B cell (primary cell): ENCODE measurements around the gene FRMD4A. TPM values are rescaled to one million over a fixed set of nuclear protein-coding genes. Genes with fewer than 3 reads are reported as not detected.
A peak's percentile ranks its signal among the peaks of the same experiment; 100 is the strongest.

Experiments
- ATAC-seq: fragments of 200-7000 bp; cut with Tn5 transposase; one replicate; pipeline ENCODE4 v1.10.0; 2021; ENCODE audit warnings: low read depth, mild to moderate bottlenecking, moderate number of reproducible peaks, moderate library complexity
- CTCF ChIA-PET: fragments of 350-600 bp; sonication (Branson Sonifier 250); formaldehyde crosslinking; loops from one replicate; lab custom pipeline; 2021; ENCODE audit warnings: antibody characterized with exemption, inconsistent platforms; lab: Charles Lee
- POLR2A ChIA-PET: fragments of 350-600 bp; sonication (Branson Sonifier 250); formaldehyde crosslinking; loops from one replicate; lab custom pipeline; 2021; ENCODE audit warnings: antibody characterized with exemption; lab: Charles Lee
- DNase-seq: peaks from one replicate; pipeline ENCODE4 v3.0.0; 2013
- H2AFZ ChIP-seq: 2 replicates; pipeline ENCODE4 v1.6.1; 2012; ENCODE audit warnings: mild to moderate bottlenecking, low read depth, low read length; ENCODE audit not compliant: insufficient read depth, poor library complexity, severe bottlenecking
- H3K27ac ChIP-seq, 2 donors: 1 replicate in 1 of 2; 2 replicates in 1 of 2; pipeline ENCODE4 v1.5.1; 2012 to 2013; ENCODE audit warnings: low read length in 2 of 2, mild to moderate bottlenecking in 2 of 2, moderate library complexity in 1 of 2
- H3K27me3 ChIP-seq, 4 experiments: fragments of 200-600 bp in 1 of 4; sonication (generic) in 1 of 4; replicated peaks in 1 of 4; 1 replicate in 2 of 4; 2 replicates in 2 of 4; pipeline versions ENCODE4 v1.6.1 to v1.7.0; 2013 to 2016; ENCODE audit warnings: low read length in 3 of 4, mild to moderate bottlenecking in 2 of 4, mixed read lengths in 1 of 4, moderate library complexity in 1 of 4; ENCODE audit not compliant: insufficient read depth in 4 of 4, control insufficient read depth in 3 of 4; ENCODE audit errors: control extremely low read depth in 1 of 4
- H3K36me3 ChIP-seq, 2 experiments: replicated peaks in 1 of 2; 1 replicate in 1 of 2; 2 replicates in 1 of 2; pipeline versions ENCODE4 v1.6.1 to v1.7.1; 2013; ENCODE audit warnings: low read length in 1 of 2; ENCODE audit not compliant: insufficient read depth in 2 of 2, control insufficient read depth in 1 of 2; ENCODE audit errors: control extremely low read depth in 1 of 2, extremely low read depth in 1 of 2
- H3K4me1 ChIP-seq, 2 donors: fragments of 200-600 bp in 1 of 2; sonication (generic) in 1 of 2; 1 replicate in 1 of 2; 2 replicates in 1 of 2; pipeline versions ENCODE4 v1.5.1 to v1.6.1; 2013 to 2017; ENCODE audit warnings: low read length in 2 of 2; ENCODE audit not compliant: control insufficient read depth in 2 of 2, insufficient read depth in 2 of 2
- H3K4me2 ChIP-seq: replicated peaks from 2 replicates; pipeline ENCODE3; 2012; ENCODE audit warnings: mild to moderate bottlenecking, low read depth, low read length; ENCODE audit not compliant: poor library complexity, severe bottlenecking
- H3K4me3 ChIP-seq, 5 experiments: fragments of 200-600 bp in 1 of 5; sonication (generic) in 1 of 5; 1 replicate in 3 of 5; 2 replicates in 2 of 5; pipeline versions ENCODE4 v1.5.1 to v1.7.0; 2011 to 2016; ENCODE audit warnings: low read length in 4 of 5, mild to moderate bottlenecking in 4 of 5, low read depth in 2 of 5, control low read depth in 1 of 5, moderate library complexity in 1 of 5; ENCODE audit not compliant: insufficient read depth in 1 of 5; ENCODE audit errors: control extremely low read depth in 1 of 5, extremely low read depth in 1 of 5
- H3K79me2 ChIP-seq: fragments of 200-600 bp; sonication (generic); one replicate; pipeline ENCODE4 v1.6.0; 2016; ENCODE audit warnings: low read length; ENCODE audit not compliant: control insufficient read depth, insufficient read depth
- H3K9ac ChIP-seq: fragments of 200-600 bp; sonication (generic); 2 replicates; pipeline ENCODE4 v1.6.1; 2017; ENCODE audit warnings: mild to moderate bottlenecking, low read length, moderate library complexity
- H3K9me3 ChIP-seq, 3 donors: one replicate each; pipeline versions ENCODE4 v1.6.1 to v1.7.1; 2013; ENCODE audit warnings: low read length in 2 of 3; ENCODE audit not compliant: control insufficient read depth in 2 of 3, insufficient read depth in 1 of 3; ENCODE audit errors: control extremely low read depth in 1 of 3
- H4K20me1 ChIP-seq: 2 replicates; pipeline ENCODE4 v1.6.0; 2012; ENCODE audit warnings: mild to moderate bottlenecking, low read length; ENCODE audit not compliant: insufficient read depth, control insufficient read depth, poor library complexity, severe bottlenecking
- H3K27ac Mint-ChIP-seq: one replicate; pipeline ENCODE4 v1.8.0; 2021; ENCODE audit warnings: mixed read lengths
- H3K27me3 Mint-ChIP-seq: one replicate; pipeline ENCODE4 v1.8.0; 2021; ENCODE audit warnings: mixed read lengths
- H3K4me1 Mint-ChIP-seq: one replicate; pipeline ENCODE4 v1.8.0; 2021; ENCODE audit warnings: mixed read lengths
- H3K4me3 Mint-ChIP-seq: one replicate; pipeline ENCODE4 v1.8.0; 2021; ENCODE audit warnings: mixed read lengths
- H3K9me3 Mint-ChIP-seq: one replicate; pipeline ENCODE4 v1.8.0; 2022; ENCODE audit warnings: mixed read lengths; ENCODE audit not compliant: insufficient read depth
- CTCF ChIP-seq: fragments of 200-600 bp; IDR thresholded peaks from one replicate; pipeline ENCODE4 v1.8.0; 2022; ENCODE audit warnings: antibody characterized with exemption, mild to moderate bottlenecking
- EZH2 ChIP-seq: IDR thresholded peaks from 2 replicates; pipeline ENCODE4 v1.6.1; 2012; ENCODE audit warnings: borderline replicate concordance, low read depth, mild to moderate bottlenecking, moderate library complexity, low read length; ENCODE audit not compliant: insufficient read depth, poor library complexity, severe bottlenecking
- WGBS: methylation state at CpG from one replicate; pipeline ENCODE4 v1.1.5; 2013; ENCODE audit warnings: missing lambda C conversion rate; ENCODE audit not compliant: insufficient coverage; 5-methylcytosine and 5-hydroxymethylcytosine counted together
- intact Hi-C: fragments of 100-400 bp; cut with micrococcal nuclease; formaldehyde crosslinking; loops from one replicate; pipeline ENCODE4 v1.10.0; 2022
- polyA plus RNA-seq: library from polyadenylated mRNA; depleted of rRNA; stranded (reverse); fragments of >200 nt; gene quantifications from 2 replicates; pipeline ENCODE4 v1.2.3, GENCODE V29; 2012
- total RNA-seq, 2 donors: library from RNA; stranded (reverse); fragments of 120-200 nt in 1 of 2; gene quantifications; 1 replicate in 1 of 2; 2 replicates in 1 of 2; pipeline versions ENCODE4 v1.2.3 to v1.2.4, GENCODE V29; 2013 to 2022

FRMD4A gene
- total and polyA plus RNA-seq, 2 donors (not counting 1 experiment from before 2014, with no cell fraction given) = 0.76 to 3.4 TPM

GRCh38 chr10:14190702-14191101 is 140.0 kb downstream of the FRMD4A start:
- ChIA-PET POLR2A (no interaction called here), CTCF (interaction anchor here (0.9 kb wide), 1 partner anchor 10 kb away, joined by 3 read pairs; no protein-coding TSS in a partner anchor)
- Histone ChIP-seq H3K36me3 (no peaks in the 10 kb centered on the region), H3K4me2 (no peak overlapping the region), H3K27ac (no peak overlapping the region), H3K4me3 (no peak overlapping the region), H3K9me3 (no peaks in the 10 kb centered on the region), H4K20me1 (no peaks in the 10 kb centered on the region), H3K27me3 (peaks cover 0 to 5% (median 2%) of the 10 kb centered on the region in 4 experiments), H3K9ac (no peak overlapping the region), H2AFZ (no peak overlapping the region), H3K4me1 (peaks cover 16 to 27% of the 10 kb centered on the region in 2 donors), H3K79me2 (no peaks in the 10 kb centered on the region)
- 88% methylated on average over 3 of the region's 4 CpGs for WGBS
- ATAC-seq = no peak
- no peak for TF ChIP-seq CTCF
- TF ChIP-seq EZH2 = no peak
- intact Hi-C loops = no loop called here
- Mint-ChIP-seq H3K27ac (no peak overlapping the region), H3K9me3 (no peaks in the 10 kb centered on the region), H3K27me3 (peaks cover 33% of the 10 kb centered on the region), H3K4me1 (peaks cover 18% of the 10 kb centered on the region), H3K4me3 (no peak overlapping the region)
- no peak for DNase-seq

GRCh38 chr10:14186245-14186644 is 144.5 kb downstream of the FRMD4A start:
- ChIA-PET CTCF (interaction anchor here (0.6 to 6.7 kb wide), 10 partner anchors 11 to 527 kb away, joined by 3 to 83 read pairs (median 4); no protein-coding TSS in a partner anchor), POLR2A (no interaction called here)
- Histone ChIP-seq H3K4me3 (no peak overlapping the region), H3K79me2 (no peaks in the 10 kb centered on the region), H3K4me2 (peak overlapping the region; percentile 68), H3K27ac (peak overlapping the region in 1 of 2 donors; percentile 98), H2AFZ (peak overlapping the region; percentile 46), H3K4me1 (peaks cover 33 to 45% of the 10 kb centered on the region in 2 donors), H3K36me3 (no peaks in the 10 kb centered on the region), H3K27me3 (peaks cover 0 to 18% (median 8%) of the 10 kb centered on the region in 4 experiments), H3K9me3 (peaks cover 0 to 3% (median 0%) of the 10 kb centered on the region in 3 donors), H4K20me1 (no peaks in the 10 kb centered on the region), H3K9ac (no peak overlapping the region)
- intact Hi-C loops = loop anchor here (10.0 kb wide), 1 partner anchor 161 kb away; no protein-coding TSS in a partner anchor
- peak; percentile 21 for DNase-seq
- ATAC-seq = no peak
- Mint-ChIP-seq H3K4me1 (peaks cover 38% of the 10 kb centered on the region), H3K9me3 (no peaks in the 10 kb centered on the region), H3K4me3 (peak overlapping the region; percentile 11), H3K27ac (peak overlapping the region; percentile 11), H3K27me3 (peaks cover 10% of the 10 kb centered on the region)
- 88% methylated on average over 6 of the region's 6 CpGs for WGBS
- TF ChIP-seq EZH2 = no peak
- no peak for TF ChIP-seq CTCF
